Kidney tubule cell (primary cell): ENCODE data around the gene MYH6.
A peak's percentile ranks its signal among the peaks of the same experiment; 100 is the strongest.
"Not testable (repeated sequence)": the region's sequence is repeated elsewhere in the genome, so short reads cannot be mapped to it uniquely, and the experiment has no call there.

Source experiments
- DNase-seq: peaks from one replicate; pipeline ENCODE4 v3.0.0-alpha.2; 2018; ENCODE audit warnings: low spot score

The MYH6 gene

DNA sequence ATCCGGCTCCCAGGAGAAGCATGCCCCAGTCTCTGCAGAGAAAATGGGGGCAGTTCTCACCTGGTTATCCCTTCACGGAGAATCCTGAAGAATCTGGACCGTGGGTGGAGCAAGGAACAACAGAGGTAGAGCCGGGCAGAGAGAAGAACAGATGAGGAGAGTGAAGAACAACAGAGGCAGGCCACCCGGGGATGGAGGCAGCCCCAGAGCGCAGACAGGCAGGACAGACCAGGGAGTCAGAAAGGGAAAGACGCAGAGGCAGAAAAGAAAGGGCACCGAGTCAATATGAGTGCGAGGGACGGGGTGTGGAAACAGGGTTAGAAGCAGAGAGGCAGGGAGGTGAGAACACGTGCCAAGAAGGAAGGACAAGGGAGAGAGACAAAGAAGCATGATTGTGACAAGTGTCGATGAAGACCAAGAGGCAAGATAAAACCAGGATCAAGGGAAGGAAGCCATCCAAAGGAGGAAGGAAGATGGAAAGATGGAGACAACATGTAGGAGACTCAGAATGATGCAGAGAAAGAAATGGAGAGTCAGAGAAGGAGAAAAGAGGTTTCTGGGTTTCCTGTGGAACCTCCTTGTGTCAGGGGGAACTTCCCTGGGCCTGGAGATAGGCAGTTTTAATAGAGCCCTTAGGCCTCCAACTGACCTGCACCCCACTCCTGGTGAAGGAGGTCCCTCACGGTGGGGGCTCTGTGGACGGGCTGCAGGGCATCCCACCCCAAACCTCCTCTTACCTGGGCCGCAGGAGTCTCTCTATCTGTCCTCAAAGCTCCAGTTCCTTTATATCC, at the start of gene MYH6:
Gene MYH6, minus strand, starts transcription at position 758 of the 791 bp plus-strand sequence. CDS start 1,050 bp downstream, outside the sequence.
- no peak for DNase-seq

- DNase-seq: not testable (repeated sequence)
Observed at GRCh38 chr14:23456883-23457586, 49.0 kb upstream of the MYH6 start.

DNA sequence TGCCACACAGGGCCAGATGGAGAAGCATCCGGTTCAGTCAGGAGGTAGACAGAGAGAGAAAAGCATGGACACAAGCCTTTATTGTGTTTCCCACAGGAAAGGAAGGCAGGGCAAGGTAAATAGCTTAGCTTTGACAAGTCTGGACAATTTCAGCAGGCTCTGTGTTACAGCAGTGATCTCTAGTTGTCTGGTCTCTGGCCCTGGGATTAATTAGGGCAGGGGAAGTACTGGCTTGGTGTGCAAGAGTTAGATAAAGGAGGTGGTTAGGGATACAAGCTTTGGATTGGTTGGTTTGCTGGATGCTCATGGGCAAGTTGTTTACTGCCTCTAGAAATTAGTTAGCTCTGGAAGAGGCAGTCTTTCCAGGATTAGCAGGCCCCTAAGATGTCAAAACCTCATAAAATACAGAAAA, 46.4 kb upstream of the MYH6 start:
- DNase-seq: no peak

DNA sequence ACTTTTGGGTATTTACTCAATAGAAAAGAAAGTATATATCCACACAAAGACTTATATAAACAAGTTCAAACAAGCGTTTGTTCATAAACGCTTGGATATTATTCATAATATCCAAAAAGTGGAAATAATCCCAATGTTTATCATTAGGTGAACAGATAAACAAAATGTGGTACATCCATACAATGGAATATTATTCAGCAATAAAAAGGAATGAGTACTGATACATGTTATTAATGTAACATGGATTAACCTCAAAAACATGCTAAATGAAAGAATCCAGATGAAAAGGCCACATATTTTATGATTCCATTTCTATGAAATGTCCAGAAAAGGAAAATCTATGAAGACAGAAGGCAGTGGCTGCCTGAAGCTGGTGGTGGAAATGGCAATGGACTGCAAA, 44.2 kb upstream of the MYH6 start:
- no peak for DNase-seq

- DNase-seq: no peak
Observed at GRCh38 chr14:23450379-23450778, 42.3 kb upstream of the MYH6 start.

DNA sequence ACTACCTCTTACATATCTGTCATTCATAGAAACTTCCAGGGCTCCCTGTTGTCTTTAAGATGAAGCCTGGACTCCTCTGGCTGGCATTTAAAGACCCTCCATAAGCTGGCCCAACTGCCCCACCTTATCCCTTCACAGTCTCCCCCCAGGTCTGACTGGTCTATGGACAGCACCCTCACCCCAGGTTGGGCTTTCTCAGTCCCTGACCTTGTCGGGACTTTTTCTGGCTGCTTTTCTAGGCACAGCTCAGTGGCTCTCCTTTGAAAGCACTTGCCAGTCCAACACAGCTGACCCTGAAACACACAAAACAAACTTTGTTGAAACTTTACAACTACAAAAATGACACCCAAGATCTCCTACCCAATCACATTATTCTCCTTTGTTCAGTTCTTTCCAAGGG, 41.2 kb upstream of the MYH6 start:
- no peak for DNase-seq

DNA sequence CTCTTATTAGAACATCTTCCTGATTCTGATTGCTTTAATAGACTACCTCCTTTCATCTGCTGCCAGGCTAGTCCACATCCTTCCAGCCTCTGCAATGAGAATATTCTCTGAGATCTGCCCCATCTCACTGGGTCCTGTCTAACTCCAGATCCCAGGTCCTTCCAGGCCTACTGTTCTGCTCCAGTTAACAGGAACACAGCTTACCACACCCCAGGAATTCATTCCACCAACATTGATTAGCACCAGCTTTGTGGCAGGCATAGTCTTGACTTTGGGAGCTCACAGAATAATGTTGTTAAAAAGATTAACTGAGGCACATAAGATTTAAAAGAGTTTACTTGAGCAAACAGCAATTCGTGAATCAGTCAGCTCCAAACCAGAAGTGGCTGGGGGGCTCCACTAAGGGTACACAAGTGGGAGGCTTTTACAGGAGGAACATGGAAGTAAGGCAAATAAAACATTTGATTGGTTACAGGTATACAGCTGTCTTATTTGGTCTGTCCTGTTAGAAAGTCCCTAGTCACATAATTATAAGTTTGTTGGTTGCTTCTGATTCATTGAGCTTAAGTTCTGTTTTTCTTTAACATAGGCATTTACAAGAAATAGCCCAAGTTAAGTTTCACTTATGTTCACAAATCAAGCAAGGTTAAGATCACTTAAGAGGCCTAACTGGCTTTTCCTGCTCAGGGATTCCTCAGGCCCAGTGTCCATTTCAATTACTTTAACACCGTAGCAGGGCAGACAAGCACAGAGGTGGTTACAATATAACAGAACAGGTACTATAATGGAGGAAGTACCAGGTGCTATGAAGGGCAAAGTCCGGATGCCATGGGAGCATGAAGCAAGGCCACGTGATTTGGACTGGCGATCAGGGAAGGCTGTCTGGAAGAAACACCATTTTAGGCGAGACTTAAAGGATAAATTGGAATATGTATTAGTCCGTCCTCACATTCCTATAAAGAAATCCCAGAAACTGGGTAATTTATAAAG, 39.6 kb upstream of the MYH6 start:
- peak; percentile 33 for DNase-seq

GRCh38 chr14:23446291-23446851, 38.3 kb upstream of the MYH6 start:
- DNase-seq: no peak

GRCh38 chr14:23445773-23446172, 37.7 kb upstream of the MYH6 start:
- DNase-seq: no peak

DNA sequence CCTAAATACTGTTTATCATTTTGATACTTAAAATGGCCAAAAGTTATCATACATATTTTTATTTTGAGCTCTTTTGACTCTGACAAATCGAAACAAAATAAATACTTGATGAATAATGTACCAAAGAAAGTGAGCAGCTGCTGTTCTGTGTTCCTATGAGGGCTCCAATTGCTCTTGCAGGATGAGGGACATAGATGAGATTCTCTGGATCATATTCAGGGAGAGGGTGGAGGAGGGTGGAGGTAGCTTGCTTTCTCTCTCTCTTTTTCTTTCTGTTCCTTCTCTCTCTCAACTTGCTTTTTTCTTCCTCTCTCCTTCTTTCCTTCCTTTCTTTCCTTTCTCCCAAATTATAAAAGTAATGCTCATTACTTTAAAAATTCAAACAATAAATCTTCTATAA, 36.2 kb upstream of the MYH6 start:
- DNase-seq: no peak

DNA sequence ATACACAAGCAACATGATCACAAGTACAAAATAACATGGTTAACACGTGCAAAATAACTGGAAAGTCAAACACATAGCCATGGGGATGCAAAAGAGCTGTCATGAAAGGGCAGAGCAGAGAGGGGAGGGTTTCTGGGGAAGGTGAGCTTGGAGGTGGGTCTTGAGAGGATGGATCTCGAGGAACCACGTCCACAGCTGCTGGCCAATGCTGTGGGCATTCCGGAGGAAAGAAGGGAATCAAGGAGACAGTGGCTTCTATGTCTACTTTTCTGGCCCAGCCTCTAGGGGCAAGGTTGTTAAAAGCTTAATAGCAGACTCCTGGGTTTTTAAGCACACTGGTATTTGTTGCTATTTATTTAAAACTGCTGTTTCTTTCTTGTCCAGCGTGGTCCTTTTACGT, 35.8 kb upstream of the MYH6 start:
- DNase-seq: no peak

DNA sequence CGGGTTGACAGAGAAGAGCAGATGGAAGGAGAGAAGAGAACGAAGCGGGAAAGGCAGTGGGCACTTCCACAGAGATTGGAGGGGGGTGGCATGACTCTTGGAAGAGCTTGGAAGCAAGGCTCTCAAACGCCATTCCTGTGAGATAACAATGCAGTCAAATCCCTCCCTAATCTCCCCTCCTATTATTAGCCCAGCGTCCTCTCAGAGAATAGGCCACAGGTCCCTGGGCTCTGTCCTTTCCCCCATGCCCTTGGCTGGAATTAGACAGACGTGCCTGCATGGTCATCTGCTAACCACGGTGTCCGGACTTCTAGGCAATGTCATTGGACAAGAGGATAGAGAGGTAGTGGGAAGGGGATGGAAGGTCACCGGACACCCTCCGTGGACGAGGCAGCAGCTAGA, 35.3 kb upstream of the MYH6 start:
- DNase-seq: no peak

- DNase-seq: no peak
Observed at GRCh38 chr14:23442721-23443356, 34.8 kb upstream of the MYH6 start.

- no peak for DNase-seq
Observed at GRCh38 chr14:23441076-23441475, 33.0 kb upstream of the MYH6 start.

DNA sequence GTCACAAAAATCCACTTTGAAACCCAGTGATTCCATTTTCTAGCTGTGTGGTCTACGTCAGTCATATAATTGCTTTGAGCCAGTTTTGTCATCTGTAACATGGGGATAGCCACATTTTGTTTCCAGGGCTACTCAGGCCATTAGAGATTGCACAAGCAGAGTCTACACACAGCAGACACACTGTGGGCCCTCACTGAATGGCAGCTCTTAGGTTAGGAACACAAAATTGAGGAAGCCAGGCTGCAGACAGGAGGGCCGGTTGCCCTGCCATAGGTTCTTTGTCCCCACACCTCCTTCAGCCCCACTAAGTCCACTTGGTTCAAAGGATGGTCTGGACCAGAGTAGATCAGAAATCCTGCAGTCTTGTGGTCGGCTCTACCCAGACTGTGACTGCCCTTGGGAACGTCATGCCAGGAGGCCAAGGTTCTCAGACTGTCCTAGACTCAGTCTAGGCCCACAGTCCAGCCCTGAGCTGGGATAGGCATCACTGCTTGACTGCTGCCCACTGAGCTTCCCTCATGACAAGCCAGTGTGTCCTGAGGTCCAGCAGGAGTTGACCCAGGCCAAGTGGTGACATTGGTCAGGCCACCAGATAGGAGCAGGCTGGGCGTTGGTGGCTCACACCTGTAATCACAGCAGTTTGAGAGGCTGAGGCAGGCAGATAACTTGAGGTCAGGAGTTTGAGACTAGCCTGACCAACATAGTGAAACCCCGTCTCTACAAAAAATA, 31.2 kb upstream of the MYH6 start:
- no peak for DNase-seq

DNA sequence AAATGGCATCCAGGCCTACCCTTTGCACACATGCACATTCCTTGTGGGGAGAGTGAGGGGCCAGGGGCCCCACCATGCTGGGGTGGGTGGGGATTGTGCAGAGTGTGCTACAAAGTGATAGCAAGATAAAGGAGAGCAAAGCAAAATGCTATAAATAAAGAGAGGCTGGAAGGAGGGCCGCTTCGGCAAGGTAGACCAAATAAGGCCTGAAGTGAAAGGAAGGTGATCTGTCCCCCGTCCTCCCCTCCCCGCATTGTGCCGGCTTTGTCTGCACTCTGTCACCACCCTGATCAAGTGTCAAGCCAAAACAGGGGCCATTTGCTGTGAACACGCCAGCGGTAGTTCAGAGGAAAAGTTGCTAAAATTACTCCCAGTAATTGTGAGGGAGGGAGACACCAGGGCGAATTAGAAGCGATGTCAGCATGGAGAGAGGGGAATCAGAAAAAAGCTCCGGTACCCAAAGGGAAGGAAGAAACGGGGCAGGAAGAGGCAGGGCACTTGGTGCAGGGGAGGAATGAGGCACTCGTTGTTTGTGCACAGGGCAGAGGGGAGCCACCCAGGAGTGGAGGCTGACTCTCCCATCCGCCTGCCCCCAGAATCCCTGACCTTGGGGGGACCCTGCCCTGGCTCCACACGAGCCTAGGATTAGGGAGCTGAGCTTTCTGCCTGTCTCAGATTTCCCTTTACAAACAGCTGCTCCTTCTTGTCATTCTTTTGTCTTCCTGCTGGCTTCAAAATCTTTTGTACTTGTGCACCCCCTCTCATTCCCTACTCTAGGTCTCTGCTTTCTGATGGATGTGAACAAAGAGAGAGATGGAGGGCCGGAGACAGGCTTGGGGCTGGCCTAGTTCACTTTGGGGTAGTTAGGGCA, 30.3 kb upstream of the MYH6 start:
- no peak for DNase-seq

DNA sequence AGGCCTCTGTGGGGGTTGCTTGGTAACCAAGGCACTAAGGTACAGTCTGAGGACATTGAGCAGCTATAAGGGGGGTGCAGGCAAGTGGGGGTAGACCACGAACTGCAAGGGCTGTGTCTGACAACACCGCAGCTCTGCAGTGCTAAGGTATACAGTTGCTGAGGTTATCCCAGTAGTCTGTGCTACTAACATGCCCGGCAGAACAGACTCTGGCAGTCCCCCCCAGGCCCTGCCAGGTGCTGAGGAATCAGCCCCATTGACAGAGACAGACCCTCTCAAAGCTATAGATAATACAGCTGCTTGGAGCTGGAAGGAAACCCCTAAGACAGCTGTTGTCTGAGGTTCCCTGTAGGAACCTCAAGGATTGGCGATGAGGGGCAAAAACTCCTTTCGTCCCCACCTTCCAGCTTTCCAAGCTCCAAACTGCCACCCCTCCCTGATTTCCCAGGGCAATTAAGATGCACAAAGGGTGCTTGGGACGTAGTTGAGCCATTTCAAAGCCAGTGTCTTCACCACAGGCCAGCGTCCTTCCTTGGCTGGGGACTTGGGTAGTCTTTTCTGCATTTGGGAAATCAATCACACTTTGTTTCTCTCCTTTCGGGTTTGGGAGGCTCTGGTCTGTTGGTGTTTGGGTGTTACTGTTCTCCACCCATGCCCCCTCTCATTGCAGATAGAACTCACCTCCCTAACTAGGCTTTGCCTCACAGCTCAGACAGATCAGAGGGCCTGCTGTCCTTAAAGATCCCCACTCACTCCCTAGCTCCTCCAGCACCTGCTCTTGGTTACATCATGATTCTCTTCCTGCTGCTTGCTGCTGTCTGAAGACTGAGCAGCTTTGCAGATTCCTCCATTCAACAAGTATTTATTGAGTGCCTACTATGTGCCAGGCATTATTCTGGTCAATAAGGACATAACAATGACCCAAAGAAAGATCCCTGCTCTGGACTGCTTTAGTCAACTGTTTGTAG, 29.3 kb upstream of the MYH6 start:
- DNase-seq: no peak

DNA sequence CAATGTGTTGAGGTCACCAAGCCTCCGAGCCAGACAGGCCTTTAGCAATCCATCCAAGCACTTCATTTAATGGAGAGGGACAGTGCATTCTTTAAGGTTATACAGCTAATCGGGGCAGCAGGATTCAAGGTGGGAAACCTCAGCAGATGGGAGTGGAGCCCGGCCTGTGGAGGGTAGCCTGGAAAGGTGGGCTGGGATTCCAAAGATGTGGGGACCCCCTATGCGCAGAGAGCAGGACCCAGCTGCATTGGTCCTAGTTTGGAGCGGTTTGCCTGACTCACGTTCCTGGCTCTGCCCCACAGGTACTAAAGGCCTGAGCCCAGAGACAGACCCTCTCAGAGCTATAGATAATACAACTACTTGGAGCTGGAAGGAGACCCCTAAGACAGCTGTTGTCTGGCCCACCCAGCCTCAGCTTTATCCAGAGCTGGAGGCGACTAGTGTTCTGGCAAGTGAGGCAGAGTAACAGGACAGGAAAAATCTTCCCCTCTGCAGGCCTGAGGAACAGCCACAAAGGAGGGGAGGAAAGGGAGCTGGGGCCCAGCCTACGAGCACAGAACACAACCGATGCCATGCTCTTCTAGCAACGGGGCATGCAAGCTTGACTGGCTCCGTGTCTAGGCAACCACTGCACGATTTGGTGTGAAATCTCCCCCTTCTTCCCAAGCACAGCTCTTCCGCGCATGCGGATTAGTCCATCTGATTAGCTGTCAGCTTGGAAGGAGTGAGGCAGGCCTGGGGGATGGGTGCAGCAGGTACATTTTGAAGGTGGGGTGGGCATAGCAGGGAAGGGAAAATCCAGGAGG, 28.5 kb upstream of the MYH6 start:
- DNase-seq: peak; percentile 44
